ENCODE measurements around the gene ACSM2B.
"Not testable (repeated sequence)": the region's sequence is repeated elsewhere in the genome, so short reads cannot be mapped to it uniquely, and the experiment has no call there.

- not testable (repeated sequence) for TF ChIP-seq POLR2A (IDR thresholded peaks at IDR 0.05; ENCODE audit: low read depth, low read length); CTCF (IDR thresholded peaks at IDR 0.05; ENCODE audit: extremely low read depth in 1 of 2, insufficient read depth in 1 of 2, low read depth in 1 of 2, low read length in 2 of 2); MAX (IDR thresholded peaks at IDR 0.05; ENCODE audit: insufficient read depth, insufficient read length); EZH2 (IDR thresholded peaks at IDR 0.05; ENCODE audit: borderline replicate concordance, low read depth, low read length, severe bottlenecking); POLR2AphosphoS5 (IDR thresholded peaks at IDR 0.05; ENCODE audit: insufficient read depth, low read depth, low read length); FOS (IDR thresholded peaks at IDR 0.05; ENCODE audit: borderline replicate concordance, insufficient read depth, low read length); MYC (IDR thresholded peaks at IDR 0.05; ENCODE audit: low read depth, low read length); JUN (IDR thresholded peaks at IDR 0.05; ENCODE audit: borderline replicate concordance, insufficient read depth, insufficient read length, low read depth); GATA2 (IDR thresholded peaks at IDR 0.05; ENCODE audit: insufficient read depth, insufficient read length, low read depth, low read length)
Observed at GRCh38 chr16:20599475-20599874, 23.3 kb upstream of the ACSM2B start.
